ENCODE results near the gene MAMLD1. TPM values are rescaled to one million over a fixed set of nuclear protein-coding genes. Genes with fewer than 3 reads are reported as not detected.
A peak's percentile ranks its signal among the peaks of the same experiment; 100 is the strongest.

Gene MAMLD1
- total RNA-seq, 1 experiment from 2014 or later: 0.48 TPM

DNA sequence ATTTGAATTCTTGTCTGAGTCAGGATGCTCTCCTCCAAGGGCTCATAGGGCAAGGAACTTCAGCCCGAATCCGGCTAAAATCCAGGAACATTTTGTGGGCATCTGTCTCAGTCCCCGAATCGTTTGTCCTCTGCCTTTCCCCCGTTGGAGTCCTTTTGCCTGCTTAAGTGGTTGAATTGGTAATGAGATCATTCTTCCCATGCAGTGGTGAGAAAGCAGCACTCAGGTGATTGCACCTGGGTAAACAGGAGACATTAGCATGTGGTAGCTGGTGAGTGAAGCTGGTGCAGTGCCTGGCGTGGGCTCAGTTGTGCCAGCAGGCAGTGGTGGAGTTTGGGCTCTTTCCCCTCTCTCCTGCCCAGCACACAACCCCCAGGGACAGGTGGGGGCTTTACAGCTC is 143.4 kb downstream of the MAMLD1 start:
- H3K27ac ChIP-seq (ENCODE audit: insufficient read length, low read depth, low read length): peak overlapping the region; percentile 95
- H3K23me2 ChIP-seq (ENCODE audit: insufficient read length, low read depth, low read length, poor library complexity, severe bottlenecking): peaks cover 9% of the 10 kb centered on the region
- peak overlapping the region; percentile 60 for H3K4me2 ChIP-seq (ENCODE audit: insufficient read depth, insufficient read length, low read length)
- H3K4me3 Mint-ChIP-seq: peak overlapping the region; percentile 41 to 66
- no peak overlapping the region for H2BK120ac ChIP-seq (ENCODE audit: low read depth, low read length, poor library complexity, severe bottlenecking)
- peaks cover 0 to 3% (median 0%) of the 10 kb centered on the region in 3 experiments; a peak in 2 of 7 replicates for H3K36me3 Mint-ChIP-seq (ENCODE audit: insufficient read depth in 1 of 3, low read depth in 3 of 3)
- no peaks in the 10 kb centered on the region for H3K79me2 ChIP-seq (ENCODE audit: insufficient read depth, low read length)
- no peaks in the 10 kb centered on the region; the same call in 1 of the 2 replicates for H3K27me3 Mint-ChIP-seq (ENCODE audit: low read depth)
- no peak overlapping the region for H2AK5ac ChIP-seq (ENCODE audit: insufficient read length, low read length)
- H3K4ac ChIP-seq (ENCODE audit: low read depth, low read length): no peak overlapping the region; the same call in 1 of the 2 replicates
- H3K4me1 ChIP-seq (ENCODE audit: insufficient read depth, low read length): peaks cover 19% of the 10 kb centered on the region; the same call in 1 of the 2 replicates
- DNase-seq: peak; percentile 64
- no peak overlapping the region for H4K91ac ChIP-seq (ENCODE audit: insufficient read length, low read depth, low read length)
- H4K5ac ChIP-seq (ENCODE audit: insufficient read length, low read depth, low read length): peak overlapping the region; percentile 25
- no peaks in the 10 kb centered on the region for H3K9me3 ChIP-seq (ENCODE audit: control insufficient read depth, low read depth, low read length)
- H4K20me1 ChIP-seq (ENCODE audit: control insufficient read depth, insufficient read depth, insufficient read length): no peaks in the 10 kb centered on the region
- peaks cover 58 to 68% of the 10 kb centered on the region in 2 experiments for H3K9me3 Mint-ChIP-seq
- peak overlapping the region; percentile 85 to 99 (median 92) for H3K27ac Mint-ChIP-seq
- no peak overlapping the region; the same call in 1 of the 2 replicates for H3K14ac ChIP-seq (ENCODE audit: insufficient read depth, low read length)
- TF ChIP-seq, protein P1, sequence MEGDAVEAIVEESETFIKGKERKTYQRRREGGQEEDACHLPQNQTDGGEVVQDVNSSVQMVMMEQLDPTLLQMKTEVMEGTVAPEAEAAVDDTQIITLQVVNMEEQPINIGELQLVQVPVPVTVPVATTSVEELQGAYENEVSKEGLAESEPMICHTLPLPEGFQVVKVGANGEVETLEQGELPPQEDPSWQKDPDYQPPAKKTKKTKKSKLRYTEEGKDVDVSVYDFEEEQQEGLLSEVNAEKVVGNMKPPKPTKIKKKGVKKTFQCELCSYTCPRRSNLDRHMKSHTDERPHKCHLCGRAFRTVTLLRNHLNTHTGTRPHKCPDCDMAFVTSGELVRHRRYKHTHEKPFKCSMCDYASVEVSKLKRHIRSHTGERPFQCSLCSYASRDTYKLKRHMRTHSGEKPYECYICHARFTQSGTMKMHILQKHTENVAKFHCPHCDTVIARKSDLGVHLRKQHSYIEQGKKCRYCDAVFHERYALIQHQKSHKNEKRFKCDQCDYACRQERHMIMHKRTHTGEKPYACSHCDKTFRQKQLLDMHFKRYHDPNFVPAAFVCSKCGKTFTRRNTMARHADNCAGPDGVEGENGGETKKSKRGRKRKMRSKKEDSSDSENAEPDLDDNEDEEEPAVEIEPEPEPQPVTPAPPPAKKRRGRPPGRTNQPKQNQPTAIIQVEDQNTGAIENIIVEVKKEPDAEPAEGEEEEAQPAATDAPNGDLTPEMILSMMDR (conservative IDR thresholded peaks at IDR 0.05): no peak
- H4K8ac ChIP-seq (replicated peaks; ENCODE audit: insufficient read length, low read depth, low read length): no peak overlapping the region
- H3K27me3 ChIP-seq (ENCODE audit: insufficient read depth, low read length): no peaks in the 10 kb centered on the region
- no peak overlapping the region for H2AFZ ChIP-seq (ENCODE audit: low read length)
- peak overlapping the region; percentile 31 for H3K18ac ChIP-seq (ENCODE audit: insufficient read length, low read depth, low read length)
- no peak overlapping the region for H3K9ac ChIP-seq (ENCODE audit: extremely low read depth, insufficient read length, low read length)
- H2BK20ac ChIP-seq (ENCODE audit: low read depth, low read length, poor library complexity, severe bottlenecking): no peak overlapping the region
- no peak overlapping the region for H2BK15ac ChIP-seq (ENCODE audit: low read depth, low read length)
- H2BK12ac ChIP-seq (ENCODE audit: insufficient read length, low read depth, low read length): no peak overlapping the region
- H3K23ac ChIP-seq (ENCODE audit: insufficient read length, low read depth, low read length): no peak overlapping the region
- H3T11ph ChIP-seq (ENCODE audit: low read length): no peak overlapping the region
- H3K56ac ChIP-seq (ENCODE audit: insufficient read length, low read depth, low read length): no peak overlapping the region
- no peaks in the 10 kb centered on the region for H3K79me1 ChIP-seq (ENCODE audit: insufficient read depth, low read depth, low read length, poor library complexity, severe bottlenecking)
- H3K4me1 Mint-ChIP-seq: peaks cover 42 to 47% of the 10 kb centered on the region in 2 experiments
- WGBS (ENCODE audit: extremely low coverage, insufficient read length, low lambda C conversion rate): no CpG with 5 or more reads among the region's 6 CpGs
- peak overlapping the region; percentile 0 for H2BK5ac ChIP-seq (ENCODE audit: insufficient read length, low read length)
